ENCODE results near the gene RAD51B. TPM values are rescaled to one million over a fixed set of nuclear protein-coding genes. Genes with fewer than 3 reads are reported as not detected.
"Not testable (repeated sequence)": the region's sequence is repeated elsewhere in the genome, so short reads cannot be mapped to it uniquely, and the experiment has no call there.

Gene RAD51B
- total and polyA plus RNA-seq, 7 donors, result 2.4 to 24.4 (median 7.1) TPM

DNA sequence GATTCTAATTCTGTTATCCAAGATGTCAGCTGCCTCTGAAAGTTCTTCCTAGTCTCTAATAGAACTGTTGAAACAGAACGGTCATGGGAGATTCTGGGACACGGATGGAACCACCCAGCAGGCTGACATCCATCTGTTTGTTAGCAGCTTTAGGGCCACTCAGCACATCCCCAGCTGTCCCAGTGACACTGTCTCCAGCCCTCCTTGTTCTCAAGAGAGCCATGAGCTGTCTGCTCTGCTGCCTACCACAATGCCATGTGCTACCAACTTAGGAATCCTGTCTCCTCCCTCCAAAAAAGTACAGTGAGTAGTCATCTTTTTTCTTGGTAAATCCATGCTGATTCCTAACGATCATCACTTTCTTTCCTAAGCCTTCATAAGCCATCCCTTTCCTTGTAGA lies 842.8 kb downstream of the RAD51B start:
- intact Hi-C loops (cut with DNase I), result loop anchor here (10.0 kb wide), 1 partner anchor 718 kb away; no protein-coding TSS in a partner anchor
- peak overlapping the region in 3 of 4 donors; percentile 81 to 88 (median 81) for H3K27ac ChIP-seq
- 80 to 83% methylated on average over 3 of the region's 3 CpGs for WGBS, 2 donors
- H3K27me3 ChIP-seq, result no peaks in the 10 kb centered on the region
- H3K9me3 ChIP-seq, result no peaks in the 10 kb centered on the region
- no peak for DNase-seq
- TF ChIP-seq EP300 (IDR thresholded peaks at IDR 0.05), result no peak
- TF ChIP-seq POLR2A (IDR thresholded peaks at IDR 0.05), result no peak
- TF ChIP-seq POLR2AphosphoS5 (IDR thresholded peaks at IDR 0.05), result no peak
- TF ChIP-seq, protein P1, sequence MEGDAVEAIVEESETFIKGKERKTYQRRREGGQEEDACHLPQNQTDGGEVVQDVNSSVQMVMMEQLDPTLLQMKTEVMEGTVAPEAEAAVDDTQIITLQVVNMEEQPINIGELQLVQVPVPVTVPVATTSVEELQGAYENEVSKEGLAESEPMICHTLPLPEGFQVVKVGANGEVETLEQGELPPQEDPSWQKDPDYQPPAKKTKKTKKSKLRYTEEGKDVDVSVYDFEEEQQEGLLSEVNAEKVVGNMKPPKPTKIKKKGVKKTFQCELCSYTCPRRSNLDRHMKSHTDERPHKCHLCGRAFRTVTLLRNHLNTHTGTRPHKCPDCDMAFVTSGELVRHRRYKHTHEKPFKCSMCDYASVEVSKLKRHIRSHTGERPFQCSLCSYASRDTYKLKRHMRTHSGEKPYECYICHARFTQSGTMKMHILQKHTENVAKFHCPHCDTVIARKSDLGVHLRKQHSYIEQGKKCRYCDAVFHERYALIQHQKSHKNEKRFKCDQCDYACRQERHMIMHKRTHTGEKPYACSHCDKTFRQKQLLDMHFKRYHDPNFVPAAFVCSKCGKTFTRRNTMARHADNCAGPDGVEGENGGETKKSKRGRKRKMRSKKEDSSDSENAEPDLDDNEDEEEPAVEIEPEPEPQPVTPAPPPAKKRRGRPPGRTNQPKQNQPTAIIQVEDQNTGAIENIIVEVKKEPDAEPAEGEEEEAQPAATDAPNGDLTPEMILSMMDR (IDR thresholded peaks at IDR 0.05), result no peak
- H3K4me3 ChIP-seq, result no peak overlapping the region
- peaks cover 0 to 85% (median 72%) of the 10 kb centered on the region in 4 donors for H3K4me1 ChIP-seq
- no peaks in the 10 kb centered on the region for H3K36me3 ChIP-seq

DNA sequence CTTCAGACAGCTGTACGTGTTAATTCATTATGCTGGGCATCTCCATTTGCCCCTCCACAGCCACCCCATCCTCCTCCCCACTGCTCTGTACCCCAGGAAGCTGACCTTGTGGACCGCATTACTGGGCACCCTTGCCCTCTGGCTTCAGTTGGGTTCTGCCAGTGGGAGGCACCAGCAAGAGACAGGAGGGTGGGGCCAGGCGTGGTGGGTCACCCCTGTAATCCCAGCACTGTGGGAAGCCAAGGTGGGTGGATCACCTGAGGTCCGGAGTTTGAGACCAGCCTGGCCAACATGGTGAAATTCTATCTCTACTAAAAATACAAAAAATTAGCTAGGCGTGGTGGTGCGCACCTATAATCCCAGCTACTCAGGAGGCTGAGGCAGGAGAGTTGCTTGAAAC lies 843.2 kb downstream of the RAD51B start:
- intact Hi-C loops (cut with DNase I), result loop anchor here (10.0 kb wide), 1 partner anchor 718 kb away; no protein-coding TSS in a partner anchor
- H3K4me1 ChIP-seq, result peaks cover 0 to 87% (median 73%) of the 10 kb centered on the region in 4 donors
- H3K27ac ChIP-seq, result peak overlapping the region; percentile 70 to 88 (median 81)

DNA sequence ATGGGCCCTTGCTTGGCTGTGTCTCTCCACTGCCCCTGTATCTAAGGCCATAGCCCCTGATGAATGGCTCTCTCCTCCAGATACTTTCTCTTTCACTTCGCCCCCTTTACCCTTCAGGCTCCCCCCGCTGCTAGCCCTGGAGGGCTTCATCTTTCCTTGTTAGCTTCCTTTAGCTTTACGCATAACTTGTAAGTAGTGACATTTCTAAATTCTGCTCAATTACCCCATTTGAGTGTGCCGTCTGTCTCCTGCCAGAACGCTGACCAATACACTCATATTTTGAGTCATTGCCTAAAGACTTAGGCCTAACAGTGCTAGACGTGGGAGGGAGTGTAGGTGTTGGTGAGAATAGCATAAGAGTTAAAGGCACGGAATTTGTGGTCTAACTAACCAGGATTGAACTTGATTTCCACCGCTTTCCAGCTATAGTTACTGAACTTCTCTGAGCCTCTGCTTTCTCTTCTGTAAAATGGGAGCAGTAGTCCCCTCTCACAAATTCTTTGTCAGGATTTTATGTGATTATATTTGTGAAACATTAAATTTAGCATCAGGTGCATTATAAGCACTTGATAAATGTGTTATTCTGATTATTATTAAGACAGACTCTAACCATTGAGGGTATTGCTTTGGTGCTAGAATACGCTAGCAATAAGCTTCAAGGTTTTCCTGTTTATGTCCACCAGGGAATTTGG lies 844.0 kb downstream of the RAD51B start:
- Histone ChIP-seq H3K9me3 (no peaks in the 10 kb centered on the region), H3K27me3 (no peaks in the 10 kb centered on the region), H3K4me3 (no peak overlapping the region), H3K27ac (peak overlapping the region; percentile 70 to 88 (median 81)), H3K4me1 (peaks cover 0 to 87% (median 73%) of the 10 kb centered on the region in 4 donors), H3K36me3 (no peaks in the 10 kb centered on the region)
- TF ChIP-seq EP300 (IDR thresholded peaks at IDR 0.05) (no peak), POLR2AphosphoS5 (IDR thresholded peaks at IDR 0.05) (no peak), POLR2A (IDR thresholded peaks at IDR 0.05) (no peak)
- TF ChIP-seq, protein P1 (IDR thresholded peaks at IDR 0.05), result no peak
- peak; percentile 56 for DNase-seq
- 76 to 81% methylated on average over 9 of the region's 9 CpGs for WGBS, 2 donors
- intact Hi-C loops (cut with DNase I), result loop anchor here (10.0 kb wide), 1 partner anchor 719 kb away; no protein-coding TSS in a partner anchor

More for the DNA sequence above, 843.2 kb downstream of the RAD51B start:
- 79 to 80% methylated on average over 6 of the region's 6 CpGs for WGBS, 2 donors
- not testable (repeated sequence) for H3K36me3 ChIP-seq, H3K4me3 ChIP-seq, H3K27me3 ChIP-seq, H3K9me3 ChIP-seq
- DNase-seq, result peak; percentile 51

DNA sequence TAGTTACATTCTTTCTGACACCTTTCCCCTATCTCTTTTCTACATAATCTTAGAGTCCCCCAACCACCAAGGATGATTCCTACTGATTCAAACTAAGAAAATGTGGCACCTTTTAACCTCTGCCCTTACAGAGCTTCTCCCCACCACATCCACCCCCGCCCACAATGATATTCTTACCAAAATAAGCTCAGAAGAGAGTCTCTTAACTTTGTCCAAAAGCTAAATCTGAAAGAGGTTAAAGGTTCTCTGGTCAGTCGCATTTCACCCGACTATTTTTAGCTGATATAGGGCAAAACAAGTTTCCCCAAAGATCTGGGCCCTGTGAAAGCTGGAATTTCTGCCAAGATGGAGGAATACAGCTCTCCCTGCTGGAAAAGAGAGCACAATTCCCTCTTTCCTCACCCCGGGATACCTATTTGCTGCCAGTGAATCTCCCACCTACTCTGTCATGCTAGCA lies 844.7 kb downstream of the RAD51B start:
- H3K27ac ChIP-seq, result peak overlapping the region; percentile 70 to 88 (median 81)
- TF ChIP-seq EP300 (IDR thresholded peaks at IDR 0.05), result no peak
- no peak for TF ChIP-seq POLR2AphosphoS5 (IDR thresholded peaks at IDR 0.05)
- TF ChIP-seq, protein P1 (IDR thresholded peaks at IDR 0.05), result no peak
- 73 to 84% methylated on average over 4 of the region's 4 CpGs for WGBS, 2 donors
- intact Hi-C loops (cut with DNase I), result loop anchor here (10.0 kb wide), 1 partner anchor 719 kb away; no protein-coding TSS in a partner anchor
- no peaks in the 10 kb centered on the region for H3K36me3 ChIP-seq
- no peak overlapping the region for H3K4me3 ChIP-seq
- H3K27me3 ChIP-seq, result no peaks in the 10 kb centered on the region
- H3K9me3 ChIP-seq, result no peaks in the 10 kb centered on the region
- no peak for DNase-seq
- peaks cover 0 to 86% (median 73%) of the 10 kb centered on the region in 4 donors for H3K4me1 ChIP-seq

DNA sequence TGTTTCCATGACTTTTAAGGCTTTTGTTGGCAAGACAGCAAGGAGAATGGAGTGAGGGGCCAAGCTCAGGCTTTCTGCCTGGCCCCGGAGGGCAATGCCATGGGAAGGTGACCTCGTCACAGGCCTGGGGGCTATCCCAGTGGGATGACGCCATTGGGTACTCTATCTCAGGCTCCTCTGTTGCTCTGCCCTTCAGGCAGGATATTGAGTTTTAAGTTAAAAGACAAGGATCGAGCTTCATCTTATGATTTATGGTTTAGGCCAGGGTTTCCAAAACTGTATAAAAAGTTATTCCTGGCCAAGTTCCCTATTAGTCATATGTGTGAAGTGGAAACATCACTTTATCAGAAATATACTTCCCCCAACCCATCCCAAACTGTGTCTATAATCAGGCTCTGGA lies 845.6 kb downstream of the RAD51B start:
- TF ChIP-seq EP300 (IDR thresholded peaks at IDR 0.05), result no peak
- TF ChIP-seq, protein P1 (IDR thresholded peaks at IDR 0.05), result no peak
- no peak for TF ChIP-seq POLR2AphosphoS5 (IDR thresholded peaks at IDR 0.05)
- TF ChIP-seq POLR2A (IDR thresholded peaks at IDR 0.05), result no peak
- intact Hi-C loops (cut with DNase I), result loop anchor here (5.0 to 10.0 kb wide), 4 partner anchors 73 to 720 kb away; no protein-coding TSS in a partner anchor
- no peak for DNase-seq
- no peaks in the 10 kb centered on the region for H3K9me3 ChIP-seq
- no peaks in the 10 kb centered on the region for H3K36me3 ChIP-seq
- peak overlapping the region; percentile 70 to 88 (median 81) for H3K27ac ChIP-seq
- no peak overlapping the region for H3K4me3 ChIP-seq
- peaks cover 0 to 86% (median 74%) of the 10 kb centered on the region in 4 donors for H3K4me1 ChIP-seq
- H3K27me3 ChIP-seq, result no peaks in the 10 kb centered on the region
- 68 to 83% methylated on average over 4 of the region's 4 CpGs for WGBS, 2 donors
